HG02840 (cell line): Measurements from ENCODE around the gene TNK2.
"Not testable (repeated sequence)": the region's sequence is repeated elsewhere in the genome, so short reads cannot be mapped to it uniquely, and the experiment has no call there.

Experiments
- ATAC-seq: cut with Tn5 transposase; IDR thresholded peaks from one replicate; pipeline ENCODE4 v1.9.1; 2021; ENCODE audit warnings: mild to moderate bottlenecking, moderate library complexity, moderate number of reproducible peaks; ENCODE audit not compliant: unreplicated experiment, low FRiP score

TNK2 gene

DNA sequence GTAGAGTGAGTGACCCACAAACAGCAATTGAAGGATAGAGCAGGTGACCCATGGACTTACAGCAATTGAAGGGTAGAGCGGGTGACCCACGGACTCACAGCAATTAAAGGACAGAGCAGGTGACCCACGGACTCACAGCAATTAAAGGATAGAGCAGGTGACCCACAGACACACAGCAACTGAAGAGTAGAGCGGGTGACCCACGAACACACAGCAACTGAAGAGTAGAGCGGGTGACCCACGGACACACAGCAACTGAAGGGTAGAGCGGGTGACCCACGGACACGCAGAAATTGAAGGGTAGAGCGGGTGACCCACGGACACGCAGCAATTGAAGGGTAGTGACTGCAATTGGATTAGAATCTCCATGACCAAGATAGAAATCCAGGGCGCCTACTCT is 9.8 kb upstream of the TNK2 start:
- no peak for ATAC-seq

GRCh38 chr3:195916991-195917390 is 8.6 kb upstream of the TNK2 start:
- ATAC-seq = no peak

DNA sequence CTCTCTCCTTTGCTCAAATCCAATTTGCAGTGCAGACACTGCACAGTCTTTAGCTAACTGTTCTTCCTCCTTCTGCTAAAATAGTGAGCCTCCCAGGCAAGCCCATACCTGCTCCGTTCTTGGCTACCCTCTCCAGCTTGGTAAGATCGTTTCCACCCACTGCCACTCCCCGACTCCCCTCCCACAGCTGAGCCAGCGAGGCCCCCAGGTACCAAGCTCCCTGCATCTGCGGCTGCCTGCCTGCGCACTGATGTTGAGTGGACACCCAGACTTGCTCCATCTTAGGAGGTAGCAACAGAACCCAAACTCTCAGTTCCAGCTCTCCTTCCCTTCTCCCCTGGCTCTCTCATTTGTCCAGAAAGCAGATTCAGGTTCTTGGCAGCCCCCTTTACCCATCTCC is 7.9 kb upstream of the TNK2 start:
- ATAC-seq = no peak

GRCh38 chr3:195914648-195915473 is 6.5 kb upstream of the TNK2 start:
- peak; percentile 69 for ATAC-seq

GRCh38 chr3:195914146-195914545 is 5.8 kb upstream of the TNK2 start:
- ATAC-seq = not testable (repeated sequence)

DNA sequence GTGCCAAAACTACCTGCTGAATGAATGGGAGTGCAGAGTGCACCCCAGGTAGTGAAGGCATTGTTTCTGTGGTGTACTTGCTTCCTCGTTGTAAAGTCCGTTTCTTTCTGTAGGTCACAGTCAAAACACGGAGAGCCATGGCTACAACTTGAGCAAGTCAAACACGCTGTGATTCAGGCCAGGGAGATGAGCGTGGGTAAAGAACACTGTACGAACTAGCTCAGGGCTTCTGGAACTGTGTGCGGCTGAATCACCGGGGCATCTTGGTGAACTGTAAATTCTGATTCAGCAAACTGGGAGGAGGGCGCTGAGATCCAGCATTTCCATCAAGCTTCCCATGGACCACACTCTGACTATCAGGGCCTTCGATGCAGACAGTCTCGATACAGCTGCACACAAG is 5.0 kb upstream of the TNK2 start:
- no peak for ATAC-seq

GRCh38 chr3:195911946-195912270 is 3.6 kb upstream of the TNK2 start:
- ATAC-seq = no peak

- no peak for ATAC-seq
Measured at GRCh38 chr3:195911041-195911945, 2.9 kb upstream of the TNK2 start.

- no peak for ATAC-seq
Measured at GRCh38 chr3:195910499-195910845, 2.1 kb upstream of the TNK2 start.

DNA sequence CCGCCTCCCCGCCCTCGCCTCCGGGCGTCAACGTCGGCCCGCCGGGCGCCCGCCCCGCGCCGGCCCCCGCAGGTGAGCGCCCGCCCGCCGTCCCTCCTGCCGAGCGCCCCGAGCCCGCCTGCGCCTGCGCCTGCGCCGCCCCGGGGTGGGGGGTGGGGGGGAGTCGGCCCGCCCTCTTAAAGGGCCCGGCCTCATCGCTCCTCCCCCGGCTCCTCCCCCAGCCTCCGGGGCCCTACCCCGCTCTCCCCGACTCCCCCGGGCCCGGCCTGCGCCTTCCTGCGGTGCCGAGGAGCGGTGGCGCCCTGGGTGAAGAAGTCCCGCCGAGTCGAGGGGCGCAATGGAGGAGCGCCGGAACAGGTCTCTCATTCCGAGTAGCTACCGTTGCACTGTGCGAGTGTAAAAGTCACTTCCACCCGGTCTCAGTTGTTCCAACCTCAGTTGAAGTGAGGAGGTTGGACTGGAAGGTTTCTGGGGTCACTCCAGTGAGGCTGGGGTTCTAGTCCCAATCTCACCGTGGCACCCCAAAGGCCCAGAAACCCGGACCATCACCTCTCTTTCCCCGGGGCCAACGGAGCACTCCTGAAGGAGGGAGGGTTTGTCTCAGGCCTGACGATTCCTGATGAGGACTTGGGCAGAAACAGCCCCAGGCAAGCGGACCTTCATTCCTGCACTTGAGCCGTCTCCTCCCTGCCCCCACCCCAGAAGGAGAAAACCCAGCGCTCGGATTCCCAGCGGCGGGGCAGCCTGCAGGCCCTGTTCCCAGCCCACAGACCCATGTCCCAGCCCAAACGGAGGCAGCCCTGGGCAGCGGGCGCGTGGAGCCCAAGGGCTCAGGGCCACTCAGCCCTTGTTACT is 1.5 kb upstream of the TNK2 start:
- ATAC-seq = peak; percentile 31

DNA sequence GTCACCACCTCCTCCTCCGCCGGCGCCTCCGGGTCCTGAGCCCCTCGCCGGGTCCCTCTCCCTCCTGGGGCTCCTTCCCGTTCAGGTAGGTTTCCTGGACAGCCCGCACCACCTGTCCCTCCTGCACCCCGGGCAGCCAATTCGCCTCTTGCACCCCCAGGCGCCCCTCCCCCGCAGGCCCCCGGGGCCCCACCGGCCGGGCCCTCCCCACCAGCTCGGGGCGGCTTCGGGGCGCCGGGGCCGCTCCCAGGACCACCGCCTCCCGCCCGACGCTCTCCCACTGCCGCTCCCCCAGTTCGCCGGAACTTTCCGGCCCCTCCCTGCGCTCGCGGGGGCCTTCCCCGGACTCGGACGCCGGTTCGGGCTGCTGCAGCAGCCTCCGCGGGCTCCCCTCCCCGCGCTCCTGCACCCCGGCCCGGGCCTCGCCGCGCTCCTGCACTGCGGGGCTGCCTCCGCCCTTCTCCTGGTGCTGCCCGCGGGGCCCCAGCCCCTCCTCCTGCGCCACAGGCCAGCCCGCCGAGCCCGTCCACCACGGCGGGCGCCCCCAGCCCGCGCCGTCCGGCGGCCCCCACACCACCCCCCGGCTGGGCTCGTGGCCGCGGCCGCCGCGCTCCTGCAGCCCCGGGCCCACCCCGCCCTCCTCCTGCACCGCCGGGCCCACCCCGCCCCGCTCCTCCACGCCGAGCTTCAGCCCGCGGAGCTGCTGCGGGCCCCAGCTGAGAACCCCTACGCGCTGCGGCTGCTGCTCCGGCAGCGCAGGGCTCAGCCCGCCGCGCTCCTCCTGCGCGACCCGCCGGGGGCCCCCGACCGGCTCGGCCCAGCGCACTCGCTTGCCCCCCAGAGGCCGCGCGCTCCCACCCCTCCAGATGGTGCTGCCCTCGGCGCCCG is 587 bp upstream of the TNK2 start:
- peak; percentile 27 for ATAC-seq

DNA sequence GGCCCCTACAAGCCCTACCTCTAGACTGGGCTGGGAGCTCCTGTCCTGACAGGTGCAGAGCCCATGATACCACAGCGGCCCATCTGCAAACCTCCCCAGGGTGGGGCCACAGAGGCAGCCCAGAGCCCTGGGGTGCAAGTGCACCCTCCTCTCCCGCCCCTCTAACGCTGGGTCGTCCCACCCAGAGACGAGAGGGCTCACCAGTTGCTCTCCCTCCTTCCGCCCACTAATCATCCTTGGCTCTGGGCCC is 742 bp downstream of the TNK2 start:
- no peak for ATAC-seq

DNA sequence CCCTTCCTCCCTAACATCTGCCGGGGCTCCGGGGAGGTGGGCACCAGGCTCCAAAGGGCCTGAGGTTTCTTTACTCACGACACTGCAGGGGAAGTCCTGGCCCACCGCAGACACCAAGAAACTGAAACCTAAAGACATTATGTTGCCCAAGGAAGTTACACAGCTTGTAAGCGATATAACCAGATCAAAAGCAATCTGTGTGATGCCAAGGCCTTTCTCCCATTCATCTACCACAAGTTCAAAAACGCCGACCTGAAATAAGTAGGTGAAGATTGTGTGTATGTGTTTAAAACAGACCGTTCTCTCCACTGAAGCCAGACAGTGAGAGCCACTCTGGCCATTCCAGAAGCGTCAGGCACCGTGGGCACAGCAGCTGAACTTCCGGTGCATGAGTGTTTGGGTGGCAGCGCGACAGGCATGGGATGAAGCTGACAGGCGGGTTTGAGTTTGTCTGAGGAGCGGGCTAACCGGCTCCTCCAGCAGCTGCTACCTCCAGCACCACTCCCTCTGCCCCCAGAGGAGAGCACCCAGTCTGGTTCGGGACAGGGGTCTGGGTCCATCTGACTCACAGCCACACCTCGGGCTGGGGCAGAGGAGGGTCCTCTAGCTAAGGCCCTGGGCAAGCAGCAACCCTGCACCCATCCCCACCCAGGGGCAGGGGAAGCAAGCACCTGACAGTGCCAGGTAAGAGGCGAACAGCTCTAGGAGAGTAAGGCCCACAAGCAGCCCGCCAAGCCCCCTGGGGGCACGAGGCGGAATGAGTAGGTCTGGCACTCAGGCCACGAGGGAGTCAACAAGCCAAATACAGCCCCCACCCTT is 1.3 kb downstream of the TNK2 start:
- no peak for ATAC-seq

GRCh38 chr3:195905970-195906864 is 2.1 kb downstream of the TNK2 start:
- no peak for ATAC-seq

- ATAC-seq = no peak
Measured at GRCh38 chr3:195904368-195904767, 4.0 kb downstream of the TNK2 start.

DNA sequence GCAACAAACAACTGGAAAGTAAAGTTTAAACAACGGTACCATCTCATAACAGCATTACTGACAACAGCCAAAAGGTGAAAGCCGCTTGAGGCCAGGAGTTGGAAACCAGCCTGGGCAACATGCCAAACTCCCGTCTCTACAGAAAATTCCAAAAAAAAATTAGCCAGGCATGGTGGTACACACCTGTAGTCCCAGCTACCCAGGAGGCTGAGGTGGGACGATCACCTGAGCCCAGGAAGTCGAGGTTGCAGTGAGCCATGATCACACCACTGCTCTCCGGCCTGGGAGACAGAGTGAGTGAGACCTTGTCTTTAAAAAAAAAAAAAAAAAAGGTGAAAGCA is 4.4 kb downstream of the TNK2 start:
- ATAC-seq = no peak

- ATAC-seq = not testable (repeated sequence)
Measured at GRCh38 chr3:195902634-195903033, 5.7 kb downstream of the TNK2 start.

DNA sequence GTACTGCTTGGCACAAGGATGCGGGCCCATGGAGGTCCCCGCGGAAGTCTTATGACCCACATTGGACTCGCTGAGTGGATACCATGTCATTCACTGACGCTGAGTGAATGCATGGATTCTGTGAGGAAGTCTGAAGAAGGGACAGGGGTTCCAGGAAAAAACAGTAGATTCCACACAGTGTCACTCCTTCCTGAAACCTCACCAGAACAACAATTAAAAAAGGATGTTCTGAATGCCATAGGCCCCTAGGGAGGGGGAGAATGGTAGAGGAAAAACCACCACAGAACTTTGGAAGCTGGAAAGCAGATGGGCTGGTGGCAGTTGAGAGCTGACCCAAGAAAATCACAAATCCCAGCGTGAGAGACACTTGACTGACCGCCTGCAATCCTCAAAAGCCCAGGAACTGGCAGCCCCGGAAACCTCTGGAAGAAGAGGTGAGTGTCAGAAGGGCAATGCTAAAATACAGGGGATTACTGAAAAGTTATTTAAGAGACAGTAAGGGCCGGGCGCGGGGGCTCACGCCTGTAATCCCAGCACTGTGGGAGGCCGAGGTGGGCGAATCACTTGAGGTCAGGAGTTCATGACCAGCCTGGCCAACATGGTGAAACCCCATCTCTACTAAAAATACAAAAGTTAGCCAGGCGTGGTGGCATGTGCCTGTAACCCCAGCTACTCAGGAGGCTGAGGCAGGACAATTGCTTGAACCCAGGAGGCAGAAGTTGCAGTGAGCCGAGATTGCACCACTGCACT is 6.3 kb downstream of the TNK2 start:
- ATAC-seq = not testable (repeated sequence)
